Mesothelial cell of epicardium (in vitro differentiated cells): Measurements from ENCODE around the gene XPNPEP3. TPM values are rescaled to one million over a fixed set of nuclear protein-coding genes. Genes with fewer than 3 reads are reported as not detected.

Experiments used
- DNase-seq, 2 experiments: peaks; one replicate each; pipeline ENCODE4 v3.0.0; 2021; ENCODE audit warnings: low spot score in 2 of 2; ENCODE audit not compliant: unreplicated experiment in 2 of 2
- H3K27ac Mint-ChIP-seq: 2 replicates; pipeline ENCODE4 v1.8.0; 2021; ENCODE audit warnings: mixed read lengths
- H3K27me3 Mint-ChIP-seq: 2 replicates; pipeline ENCODE4 v1.8.0; 2021; ENCODE audit warnings: low read depth, mixed read lengths
- H3K36me3 Mint-ChIP-seq: 2 replicates; pipeline ENCODE4 v1.8.0; 2021; ENCODE audit warnings: mixed read lengths
- H3K4me1 Mint-ChIP-seq: 2 replicates; pipeline ENCODE4 v1.8.0; 2021; ENCODE audit warnings: mixed read lengths
- H3K4me3 Mint-ChIP-seq: 2 replicates; pipeline ENCODE4 v1.8.0; 2021; ENCODE audit warnings: mild to moderate bottlenecking, moderate library complexity, mixed read lengths
- H3K9me3 Mint-ChIP-seq: 2 replicates; pipeline ENCODE4 v1.8.0; 2021; ENCODE audit warnings: mixed read lengths
- total RNA-seq: library from RNA; stranded (reverse); gene quantifications from 3 replicates; pipeline ENCODE4 v1.2.1, GENCODE V29; 2021
- TF ChIP-seq, protein P1 (sequence below): fragments of 200-600 bp; sonication (generic); IDR thresholded peaks from one replicate; pipeline ENCODE4 v1.5.0; 2021; ENCODE audit warnings: antibody characterized with exemption; ENCODE audit not compliant: unreplicated experiment

XPNPEP3 gene
- total RNA-seq = 21.2 to 24.8 TPM (median 22.6 TPM) in 3 replicates

DNA sequence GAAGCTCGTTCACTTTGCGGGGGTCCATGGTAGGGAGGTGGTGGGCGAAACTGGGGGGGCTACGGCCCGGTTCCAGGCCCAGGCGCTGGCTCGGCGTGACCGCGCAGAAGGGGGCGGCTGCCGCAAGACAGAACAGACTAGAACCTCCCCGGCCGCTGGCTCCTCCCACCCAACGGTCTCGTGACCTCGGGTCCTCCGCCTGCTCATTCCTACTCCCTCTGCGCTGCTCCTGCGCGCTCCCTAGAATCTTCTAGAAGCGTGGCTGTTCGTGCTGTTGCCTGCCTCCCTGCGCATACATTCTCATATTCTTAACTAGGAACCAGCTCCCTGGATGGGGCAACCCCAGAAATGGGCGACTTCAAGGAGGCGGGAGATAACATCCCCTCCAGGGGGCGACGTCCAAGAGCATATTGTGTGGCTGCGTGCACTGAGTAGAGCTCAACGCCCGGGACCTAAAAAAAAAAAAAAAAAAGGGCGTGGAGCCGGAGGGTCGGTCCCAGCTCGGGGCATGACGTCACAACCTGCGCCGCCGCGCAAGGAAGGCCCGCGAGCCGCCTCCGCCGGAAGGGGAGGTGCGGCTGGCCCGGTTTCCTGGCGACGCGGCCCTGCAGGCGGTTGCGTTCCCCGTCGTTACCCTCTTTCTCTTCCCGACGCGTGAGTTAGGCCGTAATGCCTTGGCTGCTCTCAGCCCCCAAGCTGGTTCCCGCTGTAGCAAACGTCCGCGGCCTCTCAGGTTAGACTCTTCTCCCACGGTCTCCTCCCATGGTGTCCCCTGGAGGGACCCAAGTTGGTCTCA, at the start of gene XPNPEP3, which contains the start of gene ST13:
Gene XPNPEP3 (plus strand): TSS at position 636 of the 796 bp plus-strand sequence. CDS start 34 bp downstream, at position 670.
Gene ST13 (minus strand): TSS at position 127 of the 796 bp plus-strand sequence. CDS start 99 bp downstream, at position 28.
- Mint-ChIP-seq H3K4me1 (peaks cover 52% of the 10 kb centered on the region), H3K27me3 (no peaks in the 10 kb centered on the region), H3K4me3 (peak within 1 kb of the TSS; percentile 96), H3K9me3 (no peaks in the 10 kb centered on the region), H3K27ac (peak within 1 kb of the TSS; percentile 100), H3K36me3 (peaks cover 7% of the 10 kb centered on the region)
- TF ChIP-seq, protein P1, sequence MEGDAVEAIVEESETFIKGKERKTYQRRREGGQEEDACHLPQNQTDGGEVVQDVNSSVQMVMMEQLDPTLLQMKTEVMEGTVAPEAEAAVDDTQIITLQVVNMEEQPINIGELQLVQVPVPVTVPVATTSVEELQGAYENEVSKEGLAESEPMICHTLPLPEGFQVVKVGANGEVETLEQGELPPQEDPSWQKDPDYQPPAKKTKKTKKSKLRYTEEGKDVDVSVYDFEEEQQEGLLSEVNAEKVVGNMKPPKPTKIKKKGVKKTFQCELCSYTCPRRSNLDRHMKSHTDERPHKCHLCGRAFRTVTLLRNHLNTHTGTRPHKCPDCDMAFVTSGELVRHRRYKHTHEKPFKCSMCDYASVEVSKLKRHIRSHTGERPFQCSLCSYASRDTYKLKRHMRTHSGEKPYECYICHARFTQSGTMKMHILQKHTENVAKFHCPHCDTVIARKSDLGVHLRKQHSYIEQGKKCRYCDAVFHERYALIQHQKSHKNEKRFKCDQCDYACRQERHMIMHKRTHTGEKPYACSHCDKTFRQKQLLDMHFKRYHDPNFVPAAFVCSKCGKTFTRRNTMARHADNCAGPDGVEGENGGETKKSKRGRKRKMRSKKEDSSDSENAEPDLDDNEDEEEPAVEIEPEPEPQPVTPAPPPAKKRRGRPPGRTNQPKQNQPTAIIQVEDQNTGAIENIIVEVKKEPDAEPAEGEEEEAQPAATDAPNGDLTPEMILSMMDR = peak; percentile 25
- DNase-seq = peak; percentile 93 to 96

DNA sequence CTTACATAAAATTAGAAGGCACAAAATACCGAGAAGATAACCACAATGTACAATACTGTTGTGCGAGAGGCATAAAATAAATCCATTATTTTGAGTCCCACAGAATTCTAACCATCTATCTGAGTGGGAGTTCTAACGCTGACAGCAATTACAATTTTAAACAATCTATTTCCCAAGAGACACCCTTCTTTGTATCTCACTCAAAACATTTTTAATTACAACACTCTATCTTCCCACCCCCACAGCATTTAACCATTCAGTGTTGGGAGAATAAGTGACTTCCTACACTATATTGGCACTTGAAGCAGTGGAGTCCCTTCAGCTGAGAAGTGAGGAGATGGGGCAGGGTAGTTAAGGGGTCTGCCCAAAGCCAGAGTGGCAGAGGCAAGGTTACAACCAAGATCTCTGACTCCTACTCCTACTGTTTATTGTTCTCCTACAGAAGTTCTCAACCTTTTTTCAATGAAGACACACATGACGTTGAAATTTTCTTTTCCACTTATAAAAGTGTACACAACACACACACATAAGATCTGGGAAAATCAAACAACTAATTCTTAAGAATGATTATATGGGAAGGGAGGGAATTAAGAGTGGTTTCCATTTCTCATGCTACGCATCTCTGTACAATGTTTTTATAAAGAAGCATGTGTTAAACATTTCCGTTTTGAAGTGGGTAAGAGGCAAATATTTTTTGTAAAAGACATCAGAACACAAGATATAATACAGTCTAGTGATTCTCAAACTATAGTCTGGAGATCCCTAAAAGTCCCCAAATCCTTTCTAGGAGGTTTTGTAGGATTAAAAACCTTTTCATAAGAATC, 48.7 kb upstream of the XPNPEP3 start:
- DNase-seq = no peak
- H3K27ac Mint-ChIP-seq = peak overlapping the region; percentile 58
- no peaks in the 10 kb centered on the region for H3K27me3 Mint-ChIP-seq
- H3K4me1 Mint-ChIP-seq = peaks cover 20% of the 10 kb centered on the region
- TF ChIP-seq, protein P1 = no peak
- H3K4me3 Mint-ChIP-seq = no peak overlapping the region
- H3K9me3 Mint-ChIP-seq = no peaks in the 10 kb centered on the region
- peaks cover 14% of the 10 kb centered on the region for H3K36me3 Mint-ChIP-seq

DNA sequence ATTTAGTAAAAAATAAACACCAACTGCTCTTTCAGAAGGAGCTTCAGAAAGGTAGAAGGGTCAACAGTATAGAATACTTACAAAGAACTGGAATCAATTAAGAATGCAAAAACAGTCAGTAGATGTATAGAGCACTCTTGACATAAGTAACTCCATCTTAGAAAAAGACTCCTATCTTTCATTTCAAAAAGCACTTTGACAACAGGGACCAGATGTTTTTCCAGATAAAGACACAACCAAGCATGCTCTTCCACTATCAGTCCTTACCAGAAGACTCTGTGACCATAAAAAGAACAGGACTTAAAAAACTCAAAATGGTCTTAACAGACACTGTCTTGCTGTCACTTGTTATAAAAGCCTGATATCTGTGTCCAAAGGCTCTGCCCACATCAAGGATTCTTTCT, 43.0 kb upstream of the XPNPEP3 start:
- Mint-ChIP-seq H3K36me3 (peaks cover 20% of the 10 kb centered on the region), H3K27ac (peak overlapping the region; percentile 27), H3K27me3 (no peaks in the 10 kb centered on the region), H3K4me3 (no peak overlapping the region), H3K4me1 (peaks cover 22% of the 10 kb centered on the region), H3K9me3 (no peaks in the 10 kb centered on the region)
- DNase-seq = no peak
- TF ChIP-seq, protein P1 = no peak

DNA sequence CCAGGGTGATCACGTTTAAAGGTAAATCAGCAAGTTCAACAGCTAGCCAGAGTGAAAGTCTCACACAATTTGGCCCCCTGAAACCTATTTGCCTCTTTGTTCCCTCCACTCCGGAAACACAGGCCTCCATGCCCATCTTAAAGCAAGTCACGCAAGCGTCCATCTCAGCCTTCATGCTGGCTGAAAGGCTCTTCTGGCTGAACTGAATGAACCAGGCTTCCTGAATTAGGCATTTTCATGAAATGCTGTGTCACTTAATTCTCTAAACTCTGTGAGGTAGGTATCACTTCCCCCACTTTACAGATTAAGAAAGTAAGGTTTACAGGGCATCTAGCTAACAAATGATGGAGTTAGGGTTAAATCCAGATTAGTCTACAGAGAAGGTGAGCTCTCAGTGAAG, 39.2 kb upstream of the XPNPEP3 start:
- DNase-seq = no peak
- H3K4me3 Mint-ChIP-seq = peak overlapping the region; percentile 95
- peaks cover 23% of the 10 kb centered on the region for H3K36me3 Mint-ChIP-seq
- H3K4me1 Mint-ChIP-seq = peaks cover 26% of the 10 kb centered on the region
- H3K9me3 Mint-ChIP-seq = no peaks in the 10 kb centered on the region
- no peaks in the 10 kb centered on the region for H3K27me3 Mint-ChIP-seq
- peak overlapping the region; percentile 45 for H3K27ac Mint-ChIP-seq
- TF ChIP-seq, protein P1 = no peak

DNA sequence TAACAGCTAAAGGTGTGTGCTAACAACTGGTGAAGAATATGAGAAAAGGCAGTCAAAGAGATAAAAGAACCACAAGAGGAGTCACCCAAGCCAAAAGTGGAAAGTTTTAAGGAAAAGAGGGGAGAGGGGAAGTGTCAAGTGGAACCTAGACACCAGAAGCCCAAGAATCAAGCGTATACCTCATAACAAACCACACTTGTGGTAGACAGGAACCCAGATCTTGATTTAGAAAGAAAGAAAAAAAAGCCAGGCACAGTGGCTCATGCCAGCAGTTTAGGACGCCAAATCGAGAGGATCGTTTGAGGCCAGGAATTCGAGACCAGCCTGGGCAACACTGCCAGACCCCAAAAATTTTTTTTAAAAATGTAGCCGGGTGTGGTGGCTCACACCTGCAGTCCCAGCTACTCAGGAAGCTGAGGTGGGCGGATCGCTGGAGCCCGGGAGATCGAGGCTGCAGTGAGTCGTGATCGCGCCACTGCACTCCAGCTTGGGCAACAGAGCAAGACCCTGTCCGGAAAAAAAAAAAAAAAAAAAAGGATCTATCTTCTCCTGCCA, 38.7 kb upstream of the XPNPEP3 start:
- peaks cover 24% of the 10 kb centered on the region for H3K36me3 Mint-ChIP-seq
- H3K27me3 Mint-ChIP-seq = no peaks in the 10 kb centered on the region
- H3K9me3 Mint-ChIP-seq = no peaks in the 10 kb centered on the region
- peak overlapping the region; percentile 95 for H3K27ac Mint-ChIP-seq
- no peak for DNase-seq
- peak overlapping the region; percentile 95 for H3K4me3 Mint-ChIP-seq
- TF ChIP-seq, protein P1 = no peak
- H3K4me1 Mint-ChIP-seq = peaks cover 26% of the 10 kb centered on the region
